Esophagus muscularis mucosa (tissue), 3 donors: ENCODE data around the gene CD99.

Experiments
- CTCF ChIP-seq, 3 experiments: fragments of 200-600 bp in 2 of 3; fragments of 450-650 bp in 1 of 3; sonication (generic) in 2 of 3; IDR thresholded peaks; one replicate each; pipeline ENCODE4 v1.5.1; 2017 to 2019; ENCODE audit warnings: antibody characterized with exemption in 3 of 3, mild to moderate bottlenecking in 2 of 3, moderate library complexity in 1 of 3
- POLR2A ChIP-seq: fragments of 450-650 bp; IDR thresholded peaks from one replicate; pipeline ENCODE4 v1.6.1; 2017; ENCODE audit warnings: antibody characterized with exemption, moderate library complexity, mild to moderate bottlenecking, low read depth

GRCh38 chrX:2676794-2677675 is 14.1 kb upstream of the CD99 start:
- TF ChIP-seq CTCF (IDR thresholded peaks at IDR 0.05) = no peak
- TF ChIP-seq POLR2A = no peak
